Stimulated activated CD4-positive, alpha-beta T cell treated with anti-CD3 and anti-CD28 coated beads, Interleukin-1b, Interleukin-23, amount 100 ng/mL, for 4 hours (primary cell): Measurements from ENCODE around the gene P2RX7.

Experiments
- DNase-seq, 2 donors: peaks; one replicate each; pipeline ENCODE4 v3.0.0-alpha.2; 2020; ENCODE audit warnings: low read depth in 2 of 2

The P2RX7 gene

GRCh38 chr12:121132601-121133481, at the start of gene P2RX7:
P2RX7 (plus strand) TSS chr12:121132876; CDS start chr12:121132971, 95 bp downstream.
- peak; percentile 16 to 26 for DNase-seq

- no peak for DNase-seq
These were observed 48.4 kb upstream of the P2RX7 start for GRCh38 chr12:121084229-121084628.

GRCh38 chr12:121085069-121085468, 47.6 kb upstream of the P2RX7 start:
- DNase-seq = no peak

GRCh38 chr12:121085506-121086353, 46.9 kb upstream of the P2RX7 start:
- no peak for DNase-seq

- DNase-seq = no peak
These were observed 45.8 kb upstream of the P2RX7 start for GRCh38 chr12:121086781-121087295.

GRCh38 chr12:121087467-121088194, 45.0 kb upstream of the P2RX7 start:
- no peak for DNase-seq

GRCh38 chr12:121088195-121088585, 44.5 kb upstream of the P2RX7 start:
- no peak for DNase-seq

GRCh38 chr12:121089031-121089812, 43.5 kb upstream of the P2RX7 start:
- no peak for DNase-seq

GRCh38 chr12:121089813-121090430, 42.8 kb upstream of the P2RX7 start:
- no peak for DNase-seq

GRCh38 chr12:121090586-121091514, 41.8 kb upstream of the P2RX7 start:
- no peak for DNase-seq

- DNase-seq = no peak
These were observed 40.6 kb upstream of the P2RX7 start for GRCh38 chr12:121092034-121092433.

- no peak for DNase-seq
These were observed 39.2 kb upstream of the P2RX7 start for GRCh38 chr12:121093487-121093891.

- DNase-seq = peak; percentile 66 to 67
These were observed 37.0 kb upstream of the P2RX7 start for GRCh38 chr12:121095544-121096198.

GRCh38 chr12:121096199-121096798, 36.4 kb upstream of the P2RX7 start:
- DNase-seq = no peak

- DNase-seq = no peak
These were observed 32.9 kb upstream of the P2RX7 start for GRCh38 chr12:121099779-121100178.

GRCh38 chr12:121102307-121102706, 30.4 kb upstream of the P2RX7 start:
- DNase-seq = no peak

GRCh38 chr12:121107681-121108080, 25.0 kb upstream of the P2RX7 start:
- no peak for DNase-seq

GRCh38 chr12:121108492-121108891, 24.2 kb upstream of the P2RX7 start:
- DNase-seq = no peak
